ENCODE results near the gene C19orf44.

DNA sequence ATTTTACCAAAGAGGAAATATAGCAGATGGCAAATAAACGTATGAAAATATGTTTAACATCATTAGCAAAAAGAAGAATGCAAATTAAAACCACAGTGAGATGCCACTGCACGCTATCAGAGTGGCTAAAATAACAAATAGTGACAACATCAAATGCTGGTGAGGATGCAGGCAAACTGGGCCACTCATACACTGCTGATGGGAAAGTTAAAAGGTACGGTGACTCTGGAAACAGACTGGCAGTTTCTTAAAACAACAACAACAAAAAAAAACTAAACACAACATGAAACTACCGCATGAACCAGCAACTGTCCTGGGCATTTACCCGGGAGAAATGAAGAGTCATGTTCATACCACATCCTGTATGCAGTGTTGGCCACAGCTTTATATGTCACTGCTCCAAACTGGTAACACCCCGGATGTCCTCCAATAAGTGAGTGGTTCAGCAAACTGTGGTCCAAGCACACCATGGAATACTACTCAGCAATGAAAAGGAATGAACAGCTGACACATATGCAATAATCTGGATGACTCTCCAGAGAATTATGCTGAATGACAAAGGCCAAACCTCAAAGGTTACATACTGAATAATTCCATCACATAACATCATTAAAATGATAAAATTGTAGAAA, 46.7 kb upstream of the C19orf44 start:
- TF ChIP-seq NFE2L2 (conservative IDR thresholded peaks at IDR 0.05; ENCODE audit: low read length): no peak
- TF ChIP-seq, protein P1, sequence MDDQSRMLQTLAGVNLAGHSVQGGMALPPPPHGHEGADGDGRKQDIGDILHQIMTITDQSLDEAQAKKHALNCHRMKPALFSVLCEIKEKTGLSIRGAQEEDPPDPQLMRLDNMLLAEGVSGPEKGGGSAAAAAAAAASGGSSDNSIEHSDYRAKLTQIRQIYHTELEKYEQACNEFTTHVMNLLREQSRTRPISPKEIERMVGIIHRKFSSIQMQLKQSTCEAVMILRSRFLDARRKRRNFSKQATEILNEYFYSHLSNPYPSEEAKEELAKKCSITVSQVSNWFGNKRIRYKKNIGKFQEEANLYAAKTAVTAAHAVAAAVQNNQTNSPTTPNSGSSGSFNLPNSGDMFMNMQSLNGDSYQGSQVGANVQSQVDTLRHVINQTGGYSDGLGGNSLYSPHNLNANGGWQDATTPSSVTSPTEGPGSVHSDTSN (IDR thresholded peaks at IDR 0.05): no peak

All from A549 (cell line).